Neuron (in vitro differentiated cells): ENCODE data around the gene WFDC12.

Experiments used
- H2AFZ ChIP-seq: one replicate; pipeline ENCODE4 v1.6.1; 2013; ENCODE audit warnings: low read depth, mild to moderate bottlenecking, inconsistent platforms, low read length, moderate library complexity
- H3K27me3 ChIP-seq: one replicate; pipeline ENCODE4 v1.6.1; 2013; ENCODE audit warnings: low read length; ENCODE audit not compliant: insufficient read depth
- H3K36me3 ChIP-seq: one replicate; pipeline ENCODE4 v1.6.1; 2013; ENCODE audit warnings: low read length; ENCODE audit not compliant: insufficient read depth
- H3K4me1 ChIP-seq: one replicate; pipeline ENCODE4 v1.6.1; 2013; ENCODE audit warnings: low read length; ENCODE audit not compliant: insufficient read depth
- H3K4me3 ChIP-seq: 2 replicates; pipeline ENCODE4 v1.5.1; 2013; ENCODE audit warnings: mild to moderate bottlenecking, low read length, moderate library complexity
- H3K9me3 ChIP-seq: one replicate; pipeline ENCODE4 v1.6.1; 2013; ENCODE audit warnings: low read length

WFDC12 gene

GRCh38 chr20:45077559-45077958 lies 46.7 kb downstream of the WFDC12 start:
- peaks cover 36% of the 10 kb centered on the region for H3K36me3 ChIP-seq
- no peaks in the 10 kb centered on the region for H3K27me3 ChIP-seq
- no peaks in the 10 kb centered on the region for H3K4me1 ChIP-seq
- H3K9me3 ChIP-seq = no peaks in the 10 kb centered on the region
- no peak overlapping the region for H2AFZ ChIP-seq
- H3K4me3 ChIP-seq = no peak overlapping the region
